OCI-LY3 (cell line): Measurements from ENCODE around the gene SLC6A9.

Experiments used
- H2AFZ ChIP-seq: fragments of 200-600, 300-600 bp; shearing (Covaris generic); 2 replicates; pipeline ENCODE4 v1.6.0; 2014; ENCODE audit warnings: antibody characterized with exemption, low read depth, low read length
- H3K27ac ChIP-seq: fragments of 200-600, 300-600 bp; sonication (generic); 2 replicates; pipeline ENCODE4 v1.5.1; 2014; ENCODE audit warnings: mild to moderate bottlenecking, low read length, moderate library complexity, mixed read lengths
- H3K27me3 ChIP-seq: fragments of 200-600, 300-600 bp; sonication (generic); 2 replicates; pipeline ENCODE4 v1.6.1; 2014; ENCODE audit warnings: low read depth, low read length, mixed read lengths
- H3K36me3 ChIP-seq: fragments of 200-600, 300-600 bp; sonication (generic); replicated peaks from 2 replicates; pipeline ENCODE3; 2014; ENCODE audit warnings: low read depth, low read length, mixed read lengths
- H3K4me1 ChIP-seq: fragments of 300-600, 200-600 bp; sonication (generic); 2 replicates; pipeline ENCODE4 v1.6.1; 2014; ENCODE audit warnings: low read length, mixed read lengths
- H3K4me2 ChIP-seq: fragments of 200-600, 300-600 bp; sonication (generic); 2 replicates; pipeline ENCODE4 v1.6.1; 2014; ENCODE audit warnings: low read length, mixed read lengths
- H3K4me3 ChIP-seq: fragments of 300-600, 200-600 bp; sonication (generic); 2 replicates; pipeline ENCODE4 v1.5.1; 2014; ENCODE audit warnings: antibody characterized with exemption, mild to moderate bottlenecking, low read length, moderate library complexity
- H3K79me2 ChIP-seq: fragments of 300-600, 200-600 bp; shearing (Covaris generic); 2 replicates; pipeline ENCODE4 v1.6.1; 2014; ENCODE audit warnings: mild to moderate bottlenecking, low read length, mixed read lengths
- H3K9ac ChIP-seq: fragments of 300-600, 200-600 bp; shearing (Covaris generic); 2 replicates; pipeline ENCODE4 v1.6.0; 2014; ENCODE audit warnings: mild to moderate bottlenecking, low read length, moderate library complexity
- H3K9me3 ChIP-seq: fragments of 200-600, 300-600 bp; shearing (Covaris generic); 2 replicates; pipeline ENCODE4 v1.6.1; 2014; ENCODE audit warnings: low read length, mixed read lengths; ENCODE audit not compliant: insufficient read depth
- H4K20me1 ChIP-seq: fragments of 200-600, 300-600 bp; sonication (generic); 2 replicates; pipeline ENCODE4 v1.6.1; 2016; ENCODE audit warnings: low read length, mixed read lengths; ENCODE audit not compliant: insufficient read depth
- EZH2phosphoT487 ChIP-seq: fragments of 200-600 bp; shearing (Covaris generic); IDR thresholded peaks from 2 replicates; pipeline ENCODE4 v1.6.1; 2018; ENCODE audit warnings: antibody characterized with exemption, mixed run types, low read depth
- TF ChIP-seq, protein P1 (sequence below): fragments of 200-600, 300-600 bp; sonication (generic); IDR thresholded peaks from 2 replicates; pipeline ENCODE4 v1.5.1; 2014; ENCODE audit warnings: antibody characterized with exemption, low read length, low read depth

Gene SLC6A9

DNA sequence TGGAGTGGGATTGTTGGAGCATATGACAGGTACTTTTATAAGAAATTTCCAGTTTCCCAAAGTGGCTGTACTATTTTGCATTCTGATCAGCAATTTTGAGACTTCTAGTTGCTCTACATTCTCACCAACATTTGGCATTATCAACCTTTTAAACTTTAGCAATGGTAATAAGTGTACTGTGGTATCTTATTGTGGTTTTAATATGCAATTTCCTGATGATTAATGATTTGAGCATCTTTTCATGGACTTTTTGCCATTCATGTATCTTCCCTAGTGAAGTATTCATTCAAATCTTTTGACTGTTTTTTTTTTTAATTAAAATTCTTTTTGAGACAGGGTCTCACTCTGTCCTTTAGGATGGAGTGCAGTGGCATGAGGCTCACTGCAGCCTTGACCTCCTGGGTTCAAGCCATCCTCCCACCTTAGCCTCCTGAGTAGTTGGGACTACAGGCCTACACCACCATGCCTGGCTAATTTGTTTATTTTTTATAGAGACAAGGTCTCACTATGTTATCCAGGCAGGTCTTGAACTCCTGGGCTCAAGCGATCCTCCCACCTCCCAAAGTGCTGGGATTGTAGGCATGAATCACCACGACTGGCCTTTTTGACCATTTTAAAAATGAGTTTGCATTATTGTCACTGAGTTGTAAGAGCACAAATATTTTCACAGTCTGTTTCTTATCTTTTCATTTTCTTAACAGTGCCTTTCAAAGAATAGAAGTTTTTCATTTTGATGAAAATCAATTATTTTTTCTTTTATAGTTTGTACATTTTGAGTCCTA is 7.8 kb upstream of the SLC6A9 start:
- H3K9me3 ChIP-seq = no peaks in the 10 kb centered on the region
- no peak overlapping the region for H3K27ac ChIP-seq
- H2AFZ ChIP-seq = no peak overlapping the region
- H3K9ac ChIP-seq = no peak overlapping the region
- H3K79me2 ChIP-seq = no peaks in the 10 kb centered on the region
- no peaks in the 10 kb centered on the region for H4K20me1 ChIP-seq
- no peak overlapping the region for H3K4me3 ChIP-seq
- no peak overlapping the region for H3K4me2 ChIP-seq
- no peaks in the 10 kb centered on the region for H3K27me3 ChIP-seq
- H3K4me1 ChIP-seq = peaks cover 21% of the 10 kb centered on the region
- TF ChIP-seq, protein P1, sequence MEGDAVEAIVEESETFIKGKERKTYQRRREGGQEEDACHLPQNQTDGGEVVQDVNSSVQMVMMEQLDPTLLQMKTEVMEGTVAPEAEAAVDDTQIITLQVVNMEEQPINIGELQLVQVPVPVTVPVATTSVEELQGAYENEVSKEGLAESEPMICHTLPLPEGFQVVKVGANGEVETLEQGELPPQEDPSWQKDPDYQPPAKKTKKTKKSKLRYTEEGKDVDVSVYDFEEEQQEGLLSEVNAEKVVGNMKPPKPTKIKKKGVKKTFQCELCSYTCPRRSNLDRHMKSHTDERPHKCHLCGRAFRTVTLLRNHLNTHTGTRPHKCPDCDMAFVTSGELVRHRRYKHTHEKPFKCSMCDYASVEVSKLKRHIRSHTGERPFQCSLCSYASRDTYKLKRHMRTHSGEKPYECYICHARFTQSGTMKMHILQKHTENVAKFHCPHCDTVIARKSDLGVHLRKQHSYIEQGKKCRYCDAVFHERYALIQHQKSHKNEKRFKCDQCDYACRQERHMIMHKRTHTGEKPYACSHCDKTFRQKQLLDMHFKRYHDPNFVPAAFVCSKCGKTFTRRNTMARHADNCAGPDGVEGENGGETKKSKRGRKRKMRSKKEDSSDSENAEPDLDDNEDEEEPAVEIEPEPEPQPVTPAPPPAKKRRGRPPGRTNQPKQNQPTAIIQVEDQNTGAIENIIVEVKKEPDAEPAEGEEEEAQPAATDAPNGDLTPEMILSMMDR = no peak
- TF ChIP-seq EZH2phosphoT487 = no peak
- H3K36me3 ChIP-seq = no peaks in the 10 kb centered on the region

DNA sequence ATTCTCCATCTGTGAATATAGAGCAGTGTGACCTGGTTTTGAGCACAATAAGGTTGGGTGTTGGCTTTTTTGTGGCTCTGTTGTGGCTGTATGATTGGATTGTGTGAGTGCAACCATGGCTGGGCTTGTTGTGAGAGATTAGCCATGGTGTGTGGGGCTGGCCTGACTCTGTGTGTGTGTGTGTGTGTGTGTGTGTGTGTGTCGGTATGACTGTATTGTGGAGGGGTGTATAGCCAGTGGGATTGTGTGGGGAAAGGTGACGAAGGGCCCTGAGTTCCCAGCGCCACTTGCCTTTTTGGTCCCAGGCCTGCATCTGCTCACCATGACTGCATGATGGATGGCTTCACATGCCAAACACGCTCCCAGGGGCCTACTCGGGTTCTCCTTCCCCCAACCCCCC is 5.9 kb upstream of the SLC6A9 start:
- H3K4me1 ChIP-seq = peaks cover 21% of the 10 kb centered on the region
- H3K4me2 ChIP-seq = peak overlapping the region; percentile 31; the same call in 1 of the 2 replicates
- no peaks in the 10 kb centered on the region for H3K27me3 ChIP-seq
- no peak overlapping the region for H3K4me3 ChIP-seq
- no peak overlapping the region for H3K9ac ChIP-seq
- H2AFZ ChIP-seq = no peak overlapping the region
- no peaks in the 10 kb centered on the region for H3K79me2 ChIP-seq
- no peaks in the 10 kb centered on the region for H3K36me3 ChIP-seq
- no peaks in the 10 kb centered on the region for H4K20me1 ChIP-seq
- H3K27ac ChIP-seq = no peak overlapping the region
- H3K9me3 ChIP-seq = no peaks in the 10 kb centered on the region
- TF ChIP-seq, protein P1 = no peak
- TF ChIP-seq EZH2phosphoT487 = no peak

DNA sequence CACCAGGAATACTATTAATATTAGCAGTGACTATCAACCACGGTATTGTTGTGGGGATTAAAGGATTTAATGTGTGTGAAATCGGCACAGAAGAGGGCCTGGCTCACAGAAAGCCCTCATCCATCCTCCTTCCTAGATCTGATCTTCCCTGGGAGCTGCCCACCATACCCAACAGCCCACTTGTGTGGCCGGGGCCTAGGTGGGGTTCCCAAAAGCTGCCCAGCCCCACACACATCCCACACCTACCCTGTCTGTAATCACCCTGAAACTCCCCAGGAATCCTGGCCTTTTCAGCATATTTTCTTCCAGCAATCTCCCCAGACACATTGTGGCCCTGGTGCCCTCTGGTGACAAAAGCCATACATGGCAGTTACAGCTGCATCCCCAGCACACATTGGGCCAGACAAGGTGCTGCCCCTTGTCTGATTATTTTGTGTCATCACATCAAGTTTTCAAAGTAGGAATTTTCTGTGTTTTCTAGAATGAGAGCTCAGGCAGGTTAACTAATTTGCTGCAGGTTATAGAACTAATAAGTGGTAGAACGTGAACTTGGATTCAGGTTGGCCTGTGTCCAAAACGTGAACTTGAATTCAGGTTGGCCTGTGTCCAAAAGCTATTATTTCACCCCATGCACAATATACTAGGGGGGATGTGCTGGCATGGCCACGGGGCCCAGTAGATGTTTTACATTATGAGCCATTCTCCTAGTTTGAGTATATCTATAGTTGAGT is 5.3 kb upstream of the SLC6A9 start:
- H3K4me3 ChIP-seq = no peak overlapping the region
- no peaks in the 10 kb centered on the region for H3K79me2 ChIP-seq
- H3K9me3 ChIP-seq = no peaks in the 10 kb centered on the region
- H3K36me3 ChIP-seq = no peaks in the 10 kb centered on the region
- H3K27ac ChIP-seq = no peak overlapping the region
- H4K20me1 ChIP-seq = no peaks in the 10 kb centered on the region
- H3K9ac ChIP-seq = no peak overlapping the region
- H3K4me2 ChIP-seq = peak overlapping the region; percentile 31
- peaks cover 24% of the 10 kb centered on the region for H3K4me1 ChIP-seq
- H3K27me3 ChIP-seq = no peaks in the 10 kb centered on the region
- TF ChIP-seq EZH2phosphoT487 = no peak
- TF ChIP-seq, protein P1 = peak; percentile 72
- H2AFZ ChIP-seq = no peak overlapping the region

DNA sequence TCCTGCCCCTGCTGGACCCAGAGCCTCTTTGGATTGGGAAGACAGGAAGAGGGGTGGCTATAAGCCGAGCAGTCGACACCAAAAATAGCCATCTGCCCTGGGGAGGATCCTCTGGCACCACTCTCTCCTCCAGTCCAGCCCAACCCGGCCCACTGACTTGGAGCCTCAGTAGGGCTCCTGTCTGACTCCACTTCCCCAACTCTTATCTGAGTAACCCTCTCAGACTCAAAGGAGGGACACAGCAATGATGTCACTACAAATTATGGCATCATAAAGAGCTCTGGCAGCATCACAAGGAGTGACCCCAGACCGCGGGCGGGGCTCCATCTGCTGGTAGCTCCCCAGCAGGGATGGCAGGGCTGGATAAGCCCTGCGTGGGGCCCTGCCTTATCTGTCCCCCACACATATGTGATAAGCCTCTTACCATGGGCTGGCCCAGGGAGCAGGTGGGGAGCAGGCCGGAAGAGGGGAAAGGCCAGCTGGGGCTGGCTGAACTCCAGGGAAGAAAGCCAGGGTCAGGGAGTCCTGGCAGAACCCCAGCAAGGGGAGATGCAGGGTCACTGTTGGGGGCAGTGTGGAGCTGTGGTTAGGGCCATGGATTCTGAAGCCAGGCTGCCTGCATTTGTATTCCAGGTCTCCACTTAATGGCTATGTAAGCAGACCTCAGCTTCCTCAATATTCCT is 4.6 kb upstream of the SLC6A9 start:
- TF ChIP-seq EZH2phosphoT487 = no peak
- TF ChIP-seq, protein P1 = 0 out of 2 replicates have a peak, but pooled peaks have one; percentile 16
- Histone ChIP-seq H3K36me3 (no peaks in the 10 kb centered on the region), H3K27ac (no peak overlapping the region), H3K4me3 (no peak overlapping the region), H3K9ac (no peak overlapping the region), H2AFZ (no peak overlapping the region), H3K4me1 (peaks cover 21% of the 10 kb centered on the region), H3K79me2 (no peaks in the 10 kb centered on the region), H3K4me2 (no peak overlapping the region), H3K9me3 (no peaks in the 10 kb centered on the region), H3K27me3 (no peaks in the 10 kb centered on the region), H4K20me1 (no peaks in the 10 kb centered on the region)
